Neural progenitor cell (in vitro differentiated cells): ENCODE results near the gene CLEC7A. TPM values are rescaled to one million over a fixed set of nuclear protein-coding genes. Genes with fewer than 3 reads are reported as not detected.

Experiments used
- DNase-seq: peaks from one replicate; pipeline ENCODE4 v3.0.0-alpha.2; 2016; ENCODE audit warnings: low spot score
- H2AFZ ChIP-seq: fragments of 200-600 bp; sonication (generic); replicated peaks from 2 replicates; pipeline ENCODE4 v1.6.1; 2016; ENCODE audit warnings: antibody characterized with exemption
- H3F3A ChIP-seq: fragments of 200-600 bp; sonication (generic); 2 replicates; pipeline ENCODE4 v1.6.1; 2016; ENCODE audit warnings: antibody characterized with exemption, low read depth
- H3K27ac ChIP-seq: fragments of 200-600 bp; sonication (generic); 2 replicates; pipeline ENCODE4 v1.5.1; 2016; ENCODE audit warnings: mild to moderate bottlenecking
- H3K27me3 ChIP-seq: fragments of 200-600 bp; sonication (generic); 2 replicates; pipeline ENCODE4 v1.6.1; 2016; ENCODE audit warnings: mild to moderate bottlenecking, moderate library complexity
- H3K36me3 ChIP-seq: fragments of 200-600 bp; sonication (generic); 2 replicates; pipeline ENCODE4 v1.5.1; 2016
- H3K4me1 ChIP-seq: fragments of 200-600 bp; sonication (generic); 2 replicates; pipeline ENCODE4 v1.6.1; 2016; ENCODE audit warnings: mixed run types
- H3K4me2 ChIP-seq: fragments of 200-600 bp; sonication (generic); 2 replicates; pipeline ENCODE4 v1.6.1; 2016
- H3K4me3 ChIP-seq: fragments of 200-600 bp; sonication (generic); 2 replicates; pipeline ENCODE4 v1.5.1; 2016
- H3K79me2 ChIP-seq: fragments of 200-600 bp; sonication (generic); 2 replicates; pipeline ENCODE4 v1.6.1; 2016; ENCODE audit warnings: low read depth
- H3K9ac ChIP-seq: fragments of 200-600 bp; sonication (generic); 2 replicates; pipeline ENCODE4 v1.6.1; 2016
- H3K9me3 ChIP-seq: fragments of 200-600 bp; sonication (generic); 2 replicates; pipeline ENCODE4 v1.5.1; 2016; ENCODE audit warnings: low read depth
- H4K20me1 ChIP-seq: fragments of 200-600 bp; sonication (generic); 2 replicates; pipeline ENCODE4 v1.6.1; 2016; ENCODE audit warnings: low read depth
- H3K27ac Mint-ChIP-seq: 3 replicates; pipeline ENCODE4 v1.8.0; 2021; ENCODE audit warnings: mixed read lengths
- H3K27me3 Mint-ChIP-seq: 2 replicates; pipeline ENCODE4 v1.8.0; 2022; ENCODE audit warnings: low read depth, mild to moderate bottlenecking, inconsistent platforms, moderate library complexity, mixed read lengths; ENCODE audit not compliant: insufficient read depth
- H3K36me3 Mint-ChIP-seq: 3 replicates; pipeline ENCODE4 v1.8.0; 2021; ENCODE audit warnings: mixed read lengths
- H3K4me1 Mint-ChIP-seq: 3 replicates; pipeline ENCODE4 v1.8.0; 2021; ENCODE audit warnings: mixed read lengths
- H3K4me3 Mint-ChIP-seq: 3 replicates; pipeline ENCODE4 v1.8.0; 2021; ENCODE audit warnings: mild to moderate bottlenecking, moderate library complexity, mixed read lengths
- H3K9me3 Mint-ChIP-seq: 3 replicates; pipeline ENCODE4 v1.8.0; 2020; ENCODE audit warnings: mixed read lengths
- EZH2 ChIP-seq: fragments of 200-600 bp; sonication (generic); IDR thresholded peaks from 2 replicates; pipeline ENCODE4 v1.6.1; 2017; ENCODE audit warnings: antibody characterized with exemption, mild to moderate bottlenecking, moderate library complexity
- EZH2phosphoT487 ChIP-seq: fragments of 200-600 bp; sonication (generic); IDR thresholded peaks from 2 replicates; pipeline ENCODE4 v1.6.1; 2017; ENCODE audit warnings: antibody characterized with exemption
- total RNA-seq: library from RNA; depleted of rRNA; stranded (reverse); fragments of >200 nt; gene quantifications from 2 replicates; pipeline ENCODE4 v1.2.3, GENCODE V29; 2015; ENCODE audit warnings: low replicate concordance
- TF ChIP-seq, protein P1 (sequence below): fragments of 200-600 bp; sonication (generic); IDR thresholded peaks from 2 replicates; pipeline ENCODE4 v1.5.1; 2017; ENCODE audit warnings: antibody characterized with exemption, mild to moderate bottlenecking

CLEC7A gene
- total RNA-seq, 1 donor from 2014 or later = not detected

DNA sequence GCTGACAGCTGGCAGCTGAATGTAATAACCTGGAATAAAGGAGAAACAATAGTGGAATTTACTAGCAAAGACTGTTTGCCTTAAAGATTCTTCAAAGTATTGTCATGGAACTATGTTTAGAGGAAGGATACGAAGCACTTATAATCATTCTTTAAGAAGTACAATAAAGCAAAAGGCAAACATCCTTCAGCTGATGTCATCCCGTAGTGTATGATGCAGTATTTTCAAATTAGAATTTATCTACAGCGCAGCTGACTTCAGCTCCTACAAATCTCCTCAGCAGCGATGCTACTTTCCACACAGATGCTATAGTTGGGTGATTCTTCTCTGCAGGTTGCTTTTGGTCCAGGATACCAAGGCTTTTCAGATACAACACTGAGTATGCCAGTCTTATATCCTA lies 62.7 kb downstream of the CLEC7A start:
- no peaks in the 10 kb centered on the region for H4K20me1 ChIP-seq
- no peaks in the 10 kb centered on the region for H3K27me3 ChIP-seq
- H3K4me1 Mint-ChIP-seq = peaks cover 7% of the 10 kb centered on the region
- no peaks in the 10 kb centered on the region for H3K79me2 ChIP-seq
- no peaks in the 10 kb centered on the region for H3F3A ChIP-seq
- no peak overlapping the region for H3K4me3 ChIP-seq
- no peaks in the 10 kb centered on the region for H3K36me3 ChIP-seq
- H3K36me3 Mint-ChIP-seq = no peaks in the 10 kb centered on the region
- H3K4me1 ChIP-seq = peaks cover 6% of the 10 kb centered on the region
- H3K9me3 ChIP-seq = no peaks in the 10 kb centered on the region
- no peak overlapping the region for H3K4me3 Mint-ChIP-seq
- H3K9me3 Mint-ChIP-seq = no peaks in the 10 kb centered on the region
- no peak for TF ChIP-seq EZH2phosphoT487
- TF ChIP-seq, protein P1, sequence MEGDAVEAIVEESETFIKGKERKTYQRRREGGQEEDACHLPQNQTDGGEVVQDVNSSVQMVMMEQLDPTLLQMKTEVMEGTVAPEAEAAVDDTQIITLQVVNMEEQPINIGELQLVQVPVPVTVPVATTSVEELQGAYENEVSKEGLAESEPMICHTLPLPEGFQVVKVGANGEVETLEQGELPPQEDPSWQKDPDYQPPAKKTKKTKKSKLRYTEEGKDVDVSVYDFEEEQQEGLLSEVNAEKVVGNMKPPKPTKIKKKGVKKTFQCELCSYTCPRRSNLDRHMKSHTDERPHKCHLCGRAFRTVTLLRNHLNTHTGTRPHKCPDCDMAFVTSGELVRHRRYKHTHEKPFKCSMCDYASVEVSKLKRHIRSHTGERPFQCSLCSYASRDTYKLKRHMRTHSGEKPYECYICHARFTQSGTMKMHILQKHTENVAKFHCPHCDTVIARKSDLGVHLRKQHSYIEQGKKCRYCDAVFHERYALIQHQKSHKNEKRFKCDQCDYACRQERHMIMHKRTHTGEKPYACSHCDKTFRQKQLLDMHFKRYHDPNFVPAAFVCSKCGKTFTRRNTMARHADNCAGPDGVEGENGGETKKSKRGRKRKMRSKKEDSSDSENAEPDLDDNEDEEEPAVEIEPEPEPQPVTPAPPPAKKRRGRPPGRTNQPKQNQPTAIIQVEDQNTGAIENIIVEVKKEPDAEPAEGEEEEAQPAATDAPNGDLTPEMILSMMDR = no peak
- TF ChIP-seq EZH2 = no peak
- no peak overlapping the region for H3K27ac Mint-ChIP-seq
- no peak overlapping the region for H3K27ac ChIP-seq
- H3K4me2 ChIP-seq = no peak overlapping the region
- H2AFZ ChIP-seq = no peak overlapping the region
- no peaks in the 10 kb centered on the region for H3K27me3 Mint-ChIP-seq
- no peak for DNase-seq
- H3K9ac ChIP-seq = no peak overlapping the region

Other genes with a start within 250 kb of the CLEC7A start
- gene KLRF2, start 248.7 kb downstream of the CLEC7A start, total RNA-seq = not detected in 2 replicates
- not detected in 2 replicates for gene CLEC2A, start 197.8 kb downstream of the CLEC7A start, total RNA-seq
- gene CLEC12A, start 158.8 kb downstream of the CLEC7A start, total RNA-seq = not detected in 2 replicates
- gene CLEC1B, start 131.1 kb downstream of the CLEC7A start, total RNA-seq = not detected in 2 replicates
- not detected in 2 replicates for gene CLEC12B, start 119.6 kb downstream of the CLEC7A start, total RNA-seq
- gene CLEC9A, start 99.5 kb downstream of the CLEC7A start, total RNA-seq = not detected in 2 replicates
- not detected in 2 replicates for gene CLEC1A, start 31.2 kb downstream of the CLEC7A start, total RNA-seq
- gene OLR1, start 41.9 kb upstream of the CLEC7A start, total RNA-seq = not detected in 2 replicates
- not detected in 2 replicates for gene TMEM52B, start 48.8 kb upstream of the CLEC7A start, total RNA-seq
- 38.9 and 39.3 TPM in 2 replicates for gene GABARAPL1, start 82.7 kb upstream of the CLEC7A start, total RNA-seq
- 0.06 TPM in 2 replicates for gene KLRD1, start 177.7 kb upstream of the CLEC7A start, total RNA-seq